Astrocyte of the spinal cord (primary cell): ENCODE data around the gene KLHL22.

Experiments used
- DNase-seq: peaks from one replicate; pipeline ENCODE4 v3.0.0; 2011; ENCODE audit warnings: low read depth, low spot score
- H3K4me3 ChIP-seq: 2 replicates; pipeline ENCODE4 v1.5.1; 2011; ENCODE audit warnings: low read depth, mild to moderate bottlenecking, low read length, moderate library complexity
- CTCF ChIP-seq: IDR thresholded peaks from 2 replicates; pipeline ENCODE4 v1.5.1; 2012; ENCODE audit warnings: low read depth, mild to moderate bottlenecking, low read length, inconsistent platforms
- in situ Hi-C: cut with HindIII; loops from 2 replicates; pipeline ENCODE4 v1.10.0; 2017; ENCODE audit warnings: low sequenced_read_pairs

The KLHL22 gene

GRCh38 chr22:20433686-20434241 lies 61.8 kb downstream of the KLHL22 start:
- no peak overlapping the region for H3K4me3 ChIP-seq
- TF ChIP-seq CTCF, result no peak
- in situ Hi-C loops, result no loop called here
- DNase-seq, result no peak

GRCh38 chr22:20433191-20433590 lies 62.4 kb downstream of the KLHL22 start:
- in situ Hi-C loops, result no loop called here
- DNase-seq, result no peak
- TF ChIP-seq CTCF, result no peak
- no peak overlapping the region for H3K4me3 ChIP-seq

GRCh38 chr22:20432244-20432686 lies 63.3 kb downstream of the KLHL22 start:
- H3K4me3 ChIP-seq, result no peak overlapping the region
- no peak for DNase-seq
- in situ Hi-C loops, result no loop called here
- no peak for TF ChIP-seq CTCF

- in situ Hi-C loops, result no loop called here
- no peak for DNase-seq
- H3K4me3 ChIP-seq, result no peak overlapping the region
- TF ChIP-seq CTCF, result no peak
These were observed 63.9 kb downstream of the KLHL22 start for GRCh38 chr22:20431511-20432192.

- no peak overlapping the region for H3K4me3 ChIP-seq
- no peak for DNase-seq
- peak; percentile 44 for TF ChIP-seq CTCF
These were observed 64.7 kb downstream of the KLHL22 start for GRCh38 chr22:20430720-20431510.

GRCh38 chr22:20430101-20430719 lies 65.4 kb downstream of the KLHL22 start:
- in situ Hi-C loops, result no loop called here
- DNase-seq, result no peak
- no peak for TF ChIP-seq CTCF
- H3K4me3 ChIP-seq, result no peak overlapping the region

More at GRCh38 chr22:20430720-20431510, 64.7 kb downstream of the KLHL22 start:
- in situ Hi-C loops, result no loop called here
